Spleen (tissue), 7 donors: Measurements from ENCODE around the gene TOMT.

ENCODE experiments used
- CTCF ChIP-seq, 11 experiments: fragments of 200-600 bp in 7 of 11; fragments of 450-650 bp in 4 of 11; sonication (generic) in 4 of 11; IDR thresholded peaks in 8 of 11; conservative IDR thresholded peaks in 3 of 11; 1 replicate in 7 of 11; 2 replicates in 4 of 11; pipeline versions ENCODE4 v1.4.0 to v1.8.0; 2016 to 2021; ENCODE audit warnings: antibody characterized with exemption in 11 of 11, inconsistent platforms in 4 of 11, mild to moderate bottlenecking in 1 of 11
- POLR2A ChIP-seq, 3 donors: fragments of 450-650 bp; IDR thresholded peaks; one replicate each; pipeline ENCODE4 v1.5.1; 2017; ENCODE audit warnings: antibody characterized with exemption in 3 of 3, mild to moderate bottlenecking in 1 of 3
- donor health status: DM: no; HTN: no; CAD: no; lungs with moderate emphysema.
- donor health status: DM: no; HTN: no; CAD: no.
- donor health status: DM: no; HTN: no; CAD: no.

DNA sequence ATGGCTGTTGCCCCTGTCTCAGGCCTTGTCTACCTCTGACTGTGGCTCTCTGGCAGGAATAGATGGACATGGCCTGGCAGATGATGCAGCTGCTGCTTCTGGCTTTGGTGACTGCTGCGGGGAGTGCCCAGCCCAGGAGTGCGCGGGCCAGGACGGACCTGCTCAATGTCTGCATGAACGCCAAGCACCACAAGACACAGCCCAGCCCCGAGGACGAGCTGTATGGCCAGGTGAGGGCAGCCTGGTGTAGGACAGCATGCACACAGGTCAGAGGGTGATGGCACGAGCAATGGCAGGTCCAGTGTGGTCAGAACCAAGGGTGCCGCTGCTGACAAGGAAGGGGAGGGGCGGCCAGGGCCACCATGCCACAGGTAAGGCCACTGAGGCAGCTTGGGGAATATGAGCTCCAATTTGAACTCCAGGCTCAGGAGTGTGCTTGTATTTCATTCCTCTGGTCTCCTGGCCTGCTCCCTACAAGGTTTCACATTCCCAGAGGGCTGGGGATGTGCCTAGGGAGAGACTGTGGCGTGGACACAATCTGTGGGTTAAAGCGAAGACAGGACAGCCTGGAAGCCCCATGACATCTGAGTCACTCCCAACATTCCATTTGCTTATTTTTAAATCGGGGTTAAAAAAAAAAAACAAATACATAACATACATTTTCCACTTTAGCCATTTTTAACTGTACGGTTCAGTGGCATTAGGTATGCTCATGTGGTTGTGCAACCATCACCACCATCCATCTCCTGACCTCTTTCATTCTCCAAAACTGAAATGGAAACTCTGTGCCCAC is 30.4 kb downstream of the TOMT start:
- no peak for TF ChIP-seq CTCF (IDR thresholded peaks at IDR 0.05 in 8 of 11, conservative IDR thresholded peaks at IDR 0.05 in 3 of 11)
- TF ChIP-seq POLR2A (IDR thresholded peaks at IDR 0.05) = no peak
